ENCODE data around the gene SENP8.

SENP8 gene

DNA sequence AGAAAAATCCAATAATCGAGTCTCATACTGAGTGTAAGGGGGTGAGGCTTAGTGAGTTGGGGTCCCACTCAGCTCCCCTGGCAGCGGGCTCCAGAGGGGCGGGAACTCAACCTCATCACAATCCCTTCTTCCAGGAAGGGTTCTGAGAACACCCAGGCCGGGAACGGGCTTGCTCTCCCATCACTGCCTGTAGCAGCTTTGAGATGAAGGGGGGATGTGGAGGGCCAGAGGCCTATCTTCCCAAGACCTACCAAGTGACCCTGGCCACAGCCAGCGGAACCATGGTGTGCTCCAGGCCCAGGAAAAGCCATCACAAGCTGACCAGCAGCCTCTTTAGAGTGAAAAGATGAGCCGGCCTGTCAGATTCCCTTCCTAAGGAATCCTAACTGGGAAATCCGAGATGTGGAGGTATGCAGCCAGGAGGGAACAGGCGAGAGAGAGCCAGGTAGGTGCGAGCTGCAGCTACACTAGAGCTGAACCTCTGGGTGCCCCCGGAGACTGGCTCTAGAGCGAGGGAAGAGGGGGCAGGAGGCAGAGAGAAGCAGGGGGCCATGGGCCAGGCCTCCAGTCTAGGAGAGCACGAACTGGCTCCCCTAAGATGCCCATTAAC is 60.9 kb downstream of the SENP8 start:
- DNase-seq = no peak

DNA sequence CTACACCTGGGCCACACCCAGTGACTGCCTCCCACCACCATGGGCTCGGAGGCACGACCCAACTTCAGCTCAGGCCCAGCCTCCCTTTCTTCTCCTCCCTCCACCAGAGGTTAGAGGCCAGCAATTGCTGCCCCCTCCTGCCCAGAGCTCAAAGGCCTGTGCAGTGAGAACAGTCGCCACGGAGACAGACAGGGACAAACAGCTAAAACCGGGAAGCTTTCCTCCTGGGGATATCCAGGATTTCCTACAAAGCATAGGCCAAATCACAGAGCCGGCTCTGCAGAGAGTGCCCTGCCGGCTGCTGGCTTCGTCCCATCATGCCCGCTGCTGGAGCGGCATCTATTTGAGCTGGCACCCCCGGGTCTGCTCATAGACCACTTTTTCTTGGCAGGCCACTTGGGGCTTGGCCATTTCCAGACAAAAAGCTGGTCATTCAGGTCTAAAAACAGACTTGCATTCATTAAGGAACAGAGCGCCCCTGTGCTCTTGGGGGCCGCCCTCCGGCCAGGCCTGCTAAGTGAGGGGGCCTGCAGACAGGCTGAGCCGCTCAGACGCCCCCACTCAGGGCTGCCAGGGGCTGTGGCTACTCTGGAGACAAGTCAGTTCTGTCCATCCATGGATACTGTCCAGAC is 61.9 kb downstream of the SENP8 start:
- DNase-seq = no peak

DNA sequence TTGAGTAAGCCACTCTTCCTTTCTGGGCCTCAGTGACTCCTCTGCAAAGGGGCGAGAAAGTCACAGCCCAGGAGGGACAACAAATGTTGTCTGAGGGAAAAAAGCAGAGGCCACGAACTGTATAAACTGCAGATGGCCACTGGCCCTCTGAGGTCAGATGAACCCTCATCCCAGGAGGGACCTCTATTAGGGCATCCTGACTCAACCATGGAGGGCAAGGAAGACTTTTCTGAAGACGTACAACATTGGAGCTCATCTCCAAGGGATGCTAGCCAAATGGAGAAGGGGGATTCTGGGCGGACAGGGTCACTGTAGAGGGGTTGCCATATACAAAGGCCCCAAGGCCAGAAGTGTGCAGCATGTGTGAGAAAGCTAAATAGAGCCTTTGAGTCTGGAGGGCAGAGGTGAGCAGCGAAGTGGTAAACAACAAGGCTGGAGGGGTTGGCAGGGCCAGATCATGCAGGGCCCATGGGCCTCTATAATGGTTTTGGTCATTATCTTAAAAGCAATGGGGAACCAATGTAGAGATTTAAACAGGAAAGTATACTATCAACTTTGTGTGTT is 62.6 kb downstream of the SENP8 start:
- DNase-seq = no peak

DNA sequence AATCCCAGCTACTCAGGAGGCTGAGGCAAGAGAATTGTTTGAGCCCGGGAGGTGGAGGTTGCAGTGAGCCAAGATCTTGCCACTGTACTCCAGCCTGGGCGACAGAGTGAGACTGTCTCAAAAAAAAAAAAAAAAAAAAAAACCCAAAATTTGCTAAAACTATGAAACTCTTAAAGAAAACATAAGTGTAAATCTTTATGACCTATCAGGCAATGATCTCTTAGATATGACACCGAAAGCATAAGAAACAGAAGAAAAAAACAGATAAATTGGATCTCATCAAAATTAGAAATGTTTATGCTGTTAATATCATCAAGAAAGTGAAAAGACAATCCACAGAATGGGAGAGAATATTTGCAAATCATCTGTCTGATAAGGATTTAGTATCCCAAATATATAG is 64.0 kb downstream of the SENP8 start:
- no peak for DNase-seq

DNA sequence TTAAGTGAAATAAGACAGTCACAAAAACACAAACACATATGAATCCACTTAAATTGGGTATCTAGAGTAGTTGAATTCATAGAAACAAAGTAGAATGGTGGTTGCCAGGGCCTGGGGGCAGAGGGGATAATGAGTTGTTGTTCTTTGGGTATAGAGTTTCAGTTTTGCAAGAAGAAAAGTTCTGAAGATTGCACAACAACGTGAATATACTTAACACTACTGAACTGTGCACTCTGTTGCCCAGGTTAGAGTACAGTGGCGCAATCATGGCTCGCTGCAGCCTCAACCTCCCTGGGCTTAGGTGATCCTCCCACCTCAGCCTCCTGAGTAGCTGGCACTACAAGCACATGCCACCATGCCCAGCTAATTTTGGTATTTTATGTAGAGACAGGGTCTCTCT is 64.5 kb downstream of the SENP8 start:
- no peak for DNase-seq

DNA sequence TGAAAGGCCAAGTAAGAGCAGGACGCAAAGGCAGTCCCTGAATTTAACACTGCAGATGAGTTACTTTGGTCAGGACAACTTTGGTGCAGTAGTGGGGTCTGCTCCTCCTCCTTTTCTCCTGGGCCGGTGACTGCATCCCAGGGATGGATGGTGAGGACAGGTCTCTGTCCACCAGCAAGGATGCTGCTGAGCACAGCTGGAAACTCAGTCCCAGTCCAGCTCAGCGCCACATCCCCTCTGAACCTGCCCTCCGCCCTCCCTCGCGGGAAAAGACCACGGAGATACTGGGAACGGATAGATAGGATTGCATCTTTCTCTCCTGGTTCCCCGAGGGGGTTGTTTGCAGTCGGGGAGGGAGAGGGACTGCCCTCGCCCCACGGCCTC is 65.6 kb downstream of the SENP8 start:
- no peak for DNase-seq

DNA sequence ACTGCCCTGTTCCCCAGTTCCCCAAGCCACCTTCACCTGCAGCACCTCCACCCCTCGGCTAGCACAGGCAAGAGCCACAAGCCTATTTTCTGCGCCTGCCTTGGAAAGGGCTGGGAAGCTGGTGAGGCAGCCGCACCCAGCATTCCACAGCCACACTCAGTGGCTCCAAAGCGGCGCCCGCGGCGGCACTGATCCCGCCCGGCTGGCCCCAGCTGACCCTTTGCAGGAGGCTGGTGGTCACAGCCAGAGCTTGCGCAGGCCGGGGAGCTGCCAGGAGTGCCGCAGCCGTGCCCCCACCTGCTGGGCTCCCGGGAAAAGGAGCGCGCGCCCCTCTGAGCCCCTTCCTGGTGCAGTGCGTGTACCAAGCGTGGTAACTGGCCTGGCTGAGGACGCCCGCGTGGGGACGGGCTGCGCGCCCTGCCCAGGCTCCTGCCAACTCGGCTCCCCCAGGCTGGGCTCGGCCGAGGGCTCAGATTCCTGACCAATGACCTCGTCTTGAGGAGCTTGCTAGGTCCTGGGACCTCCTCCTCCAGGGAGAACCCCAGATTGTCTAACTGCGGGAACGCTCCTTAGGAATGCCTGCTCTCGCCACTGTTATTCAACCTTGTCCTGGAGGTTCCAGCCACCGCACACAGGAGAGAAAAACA is 66.1 kb downstream of the SENP8 start:
- no peak for DNase-seq

DNA sequence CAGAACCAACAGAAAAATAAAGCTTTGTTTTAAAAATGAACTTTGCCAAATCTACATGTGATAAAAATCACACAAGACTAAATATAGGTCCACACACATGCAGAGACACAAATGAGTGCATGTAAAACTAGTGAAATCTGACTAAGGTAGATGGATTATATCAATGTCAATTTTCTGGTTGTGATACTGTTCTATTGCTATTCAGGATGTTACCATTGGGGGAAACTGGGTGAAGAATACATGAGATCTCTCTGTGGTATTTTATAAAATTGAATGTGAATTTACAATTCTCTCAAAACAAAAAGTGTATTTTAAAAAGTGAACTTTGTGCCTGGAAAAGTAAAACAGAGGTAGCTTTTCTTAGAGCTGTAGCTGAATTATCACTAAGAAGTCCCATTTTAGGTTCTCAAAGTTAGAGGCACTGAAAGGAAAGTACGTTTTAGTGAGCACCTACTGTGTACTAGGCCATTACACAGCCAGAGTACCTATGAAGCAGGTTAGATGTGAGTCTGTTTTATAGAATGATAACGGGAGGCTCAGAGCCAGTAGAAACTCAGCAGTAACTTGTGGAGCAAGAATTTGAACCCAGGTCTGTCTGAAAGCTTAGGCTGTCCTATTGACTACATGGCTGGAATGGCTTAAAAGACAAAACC is 71.2 kb downstream of the SENP8 start:
- DNase-seq = no peak

DNA sequence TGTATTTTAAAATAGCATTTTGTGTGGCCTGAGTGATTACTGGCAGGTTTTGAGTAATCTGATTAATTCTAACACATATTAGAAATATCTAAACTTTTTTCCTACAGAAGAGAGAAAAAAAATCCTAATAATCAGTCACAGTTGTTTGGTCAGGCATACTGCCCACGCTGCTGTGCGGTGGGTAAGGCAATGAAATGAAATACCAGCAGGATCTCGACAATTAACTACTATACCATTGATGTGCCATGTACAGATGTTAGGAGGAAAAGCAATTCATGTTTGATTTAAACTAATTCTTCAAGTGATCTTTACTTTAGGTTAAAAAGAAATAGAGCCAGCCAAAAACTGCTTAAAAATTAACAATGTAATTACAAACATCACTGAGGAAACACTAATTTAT is 74.2 kb downstream of the SENP8 start:
- no peak for DNase-seq

All from activated CD4-positive, alpha-beta T cell treated with anti-CD3 and anti-CD28 coated beads for 48 hours (primary cell).